ENCODE measurements around the gene FRRS1.

Gene FRRS1

GRCh38 chr1:99731384-99731783 is 35.1 kb downstream of the FRRS1 start:
- no peak for DNase-seq (ENCODE audit: low read depth in 2 of 2)

GRCh38 chr1:99728494-99729235 is 37.8 kb downstream of the FRRS1 start:
- DNase-seq (ENCODE audit: low read depth in 2 of 2): no peak

GRCh38 chr1:99727575-99728185 is 38.8 kb downstream of the FRRS1 start:
- no peak for DNase-seq (ENCODE audit: low read depth in 2 of 2)

GRCh38 chr1:99726818-99727217 is 39.6 kb downstream of the FRRS1 start:
- DNase-seq (ENCODE audit: low read depth in 2 of 2): no peak

DNA sequence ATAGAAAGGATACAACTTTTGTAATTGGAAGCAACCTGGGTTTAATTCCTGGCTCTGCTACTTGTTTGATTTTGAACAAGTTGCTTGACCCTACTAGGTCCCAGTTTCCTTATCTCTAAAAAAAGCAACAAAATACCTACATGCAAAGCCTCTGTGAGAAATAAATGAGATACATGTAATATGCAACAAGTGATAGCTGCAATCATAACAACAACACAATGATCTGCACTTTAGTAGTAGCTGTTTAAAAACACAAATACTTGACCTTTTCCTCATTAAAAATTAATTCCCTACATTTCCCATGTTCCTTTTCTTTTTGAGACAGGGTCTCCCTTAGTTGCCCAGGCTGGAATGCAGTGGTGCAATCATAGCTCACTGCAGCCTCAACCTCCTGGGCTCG is 40.0 kb downstream of the FRRS1 start:
- DNase-seq (ENCODE audit: low read depth in 2 of 2): no peak

GRCh38 chr1:99725996-99726395 is 40.4 kb downstream of the FRRS1 start:
- DNase-seq (ENCODE audit: low read depth in 2 of 2): no peak

DNA sequence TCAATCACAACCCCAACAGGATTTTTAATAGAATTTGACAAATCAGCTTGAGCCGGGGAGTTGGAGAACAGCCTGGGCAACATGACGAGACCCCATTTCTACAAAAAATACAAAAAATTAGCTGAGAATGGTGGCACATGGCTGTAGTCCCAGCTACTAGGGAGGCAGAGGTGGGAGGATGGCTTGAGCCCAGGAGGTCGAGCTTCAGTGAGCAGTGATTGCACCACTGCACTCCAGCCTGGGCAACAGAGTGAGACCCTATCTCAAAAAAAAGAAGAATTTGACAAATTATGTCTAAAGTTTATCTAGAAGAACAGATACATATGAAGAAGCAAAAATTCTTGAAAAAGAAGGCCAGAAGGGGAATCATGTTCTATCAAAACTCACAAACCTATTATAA is 43.2 kb downstream of the FRRS1 start:
- no peak for DNase-seq (ENCODE audit: low read depth in 2 of 2)

DNA sequence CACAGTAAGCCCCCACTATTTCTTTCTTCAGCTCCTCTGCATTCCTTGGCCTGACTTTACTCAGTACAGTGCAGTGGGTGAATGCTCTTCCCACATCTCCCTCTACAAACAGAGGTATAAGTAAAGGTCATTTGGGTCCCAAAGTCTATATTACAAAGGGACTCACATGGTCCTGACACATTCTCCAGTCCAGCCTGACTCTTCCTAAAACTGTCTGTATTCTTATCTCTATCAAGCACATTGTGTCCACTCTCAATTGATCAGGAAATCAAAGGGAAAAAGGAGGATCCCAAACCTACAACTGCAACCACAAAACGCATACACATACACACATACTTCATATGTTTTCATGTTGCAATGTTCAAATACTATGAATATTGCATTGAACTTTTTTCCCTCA is 49.4 kb downstream of the FRRS1 start:
- DNase-seq (ENCODE audit: low read depth in 2 of 2): no peak

DNA sequence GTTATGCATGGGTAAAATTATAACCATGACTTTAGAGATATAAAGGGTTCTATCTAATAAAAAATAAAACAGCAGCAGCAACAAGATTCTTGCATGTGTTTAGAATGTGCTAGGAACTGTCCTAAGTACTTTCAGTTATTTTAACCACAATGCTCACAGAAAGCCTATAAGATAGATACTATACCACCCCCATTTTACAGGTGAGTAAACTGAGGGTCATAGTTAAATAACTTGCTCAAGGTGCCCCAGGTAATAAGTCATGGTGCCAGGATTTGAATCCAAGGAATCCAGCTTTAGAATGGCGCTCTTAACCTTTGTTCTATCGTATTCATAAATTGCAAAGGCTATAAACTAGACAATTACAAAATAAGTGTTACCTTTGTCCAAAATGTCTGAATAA is 53.4 kb downstream of the FRRS1 start:
- no peak for DNase-seq (ENCODE audit: low read depth in 2 of 2)

DNA sequence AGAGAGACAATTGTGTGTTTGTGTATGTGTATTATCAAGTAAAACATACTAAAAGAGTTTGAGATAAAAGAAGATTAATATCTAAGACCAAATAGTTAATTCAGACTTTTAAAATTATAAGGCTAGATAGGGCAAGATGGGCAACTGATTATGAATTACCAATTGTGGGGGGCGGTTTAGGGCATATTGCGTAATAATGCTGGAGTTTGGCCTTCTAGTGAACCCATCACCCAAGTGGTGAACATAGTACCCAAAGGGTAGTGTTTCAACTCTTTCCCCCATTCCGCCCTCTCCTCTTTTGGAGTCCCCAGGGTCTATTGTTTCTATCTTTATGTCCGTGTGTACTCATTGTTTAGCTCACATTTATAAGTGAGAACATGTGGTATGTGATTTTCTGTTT is 55.4 kb downstream of the FRRS1 start:
- DNase-seq (ENCODE audit: low read depth in 2 of 2): no peak

- peak; percentile 7 to 21 for DNase-seq (ENCODE audit: low read depth in 2 of 2)
These were observed 58.8 kb downstream of the FRRS1 start for GRCh38 chr1:99707535-99708142.

DNA sequence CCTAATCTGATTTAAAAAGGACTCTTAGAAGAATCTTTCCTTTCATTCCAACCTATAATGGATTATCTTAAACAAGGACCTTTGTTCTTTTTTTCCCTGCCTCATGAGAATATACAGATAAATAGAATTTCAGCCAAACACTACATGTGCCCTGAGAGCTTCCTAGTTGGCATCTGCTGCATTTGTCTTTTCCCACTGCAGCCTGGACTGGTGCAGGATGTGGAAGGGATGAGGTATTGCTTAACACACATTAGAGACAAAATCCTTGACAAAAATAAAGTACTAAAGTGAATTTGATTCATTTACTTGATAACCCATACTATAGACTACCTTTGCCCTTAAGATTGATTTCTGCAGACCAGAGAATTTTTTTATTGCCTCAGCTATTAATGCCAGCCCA is 61.0 kb downstream of the FRRS1 start:
- no peak for DNase-seq (ENCODE audit: low read depth in 2 of 2)

DNA sequence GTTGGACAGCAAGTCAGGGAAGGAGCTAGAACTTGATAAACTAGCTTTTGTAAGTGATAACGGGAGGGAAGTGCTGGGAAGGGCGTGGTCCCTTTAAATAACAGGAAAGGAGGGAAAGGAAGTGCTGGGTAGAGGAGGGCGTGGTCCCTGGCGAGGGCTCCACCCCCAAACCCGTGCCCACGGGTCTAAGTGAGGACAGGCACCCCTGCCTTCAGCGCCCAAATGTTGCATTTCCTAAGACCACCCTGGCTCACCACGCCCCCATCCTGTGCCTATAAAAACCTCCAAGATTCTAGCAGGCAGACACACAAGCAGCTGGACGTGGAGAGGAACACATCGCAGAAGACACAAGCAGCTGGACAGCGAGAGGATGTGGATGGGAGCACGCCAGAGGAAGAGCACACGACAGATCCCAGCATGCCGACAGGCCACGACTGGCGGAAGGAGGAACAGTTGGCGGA is 62.0 kb downstream of the FRRS1 start:
- no peak for DNase-seq (ENCODE audit: low read depth in 2 of 2)

GRCh38 chr1:99702221-99702620 is 64.2 kb downstream of the FRRS1 start:
- no peak for DNase-seq (ENCODE audit: low read depth in 2 of 2)

GRCh38 chr1:99700020-99700419 is 66.4 kb downstream of the FRRS1 start:
- no peak for DNase-seq (ENCODE audit: low read depth in 2 of 2)

- no peak for DNase-seq (ENCODE audit: low read depth in 2 of 2)
These were observed 68.9 kb downstream of the FRRS1 start for GRCh38 chr1:99697580-99697979.

DNA sequence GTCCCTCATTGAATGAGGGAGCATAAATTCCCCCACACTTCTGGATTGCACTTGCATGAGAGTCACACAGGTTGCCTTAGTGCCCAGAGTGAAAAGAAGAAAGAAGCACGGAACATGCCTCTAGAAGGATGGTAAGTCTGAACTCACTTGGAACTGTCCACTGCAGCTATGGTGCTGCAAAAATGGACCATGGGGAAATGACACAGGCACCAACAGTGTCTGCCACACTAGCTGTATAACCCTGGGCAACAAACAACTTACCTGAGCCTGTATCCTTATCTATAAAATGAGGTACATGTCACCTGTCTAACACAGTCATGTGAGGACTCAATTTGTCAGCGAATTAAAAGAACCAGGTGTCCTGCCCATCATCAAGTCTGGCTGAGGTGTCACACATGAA is 69.8 kb downstream of the FRRS1 start:
- DNase-seq (ENCODE audit: low read depth in 2 of 2): no peak

DNA sequence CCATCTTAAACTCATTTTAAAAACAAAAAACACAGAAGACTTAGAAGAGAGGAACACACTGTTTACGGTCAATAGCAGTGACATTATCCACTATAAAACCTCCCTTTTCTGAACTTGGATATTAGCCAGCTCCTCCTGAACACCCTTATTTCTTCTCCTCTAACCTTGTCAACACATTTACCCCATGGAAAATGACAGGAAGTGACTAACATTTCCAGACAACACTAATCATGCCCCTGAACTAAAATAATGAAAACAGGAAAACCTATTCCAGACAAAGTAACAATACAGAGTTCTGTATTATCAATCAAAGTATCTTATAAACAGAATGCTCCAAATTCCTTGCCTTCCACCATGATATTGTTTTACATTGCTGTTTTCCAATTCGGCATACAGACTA is 75.3 kb downstream of the FRRS1 start:
- DNase-seq (ENCODE audit: low read depth in 2 of 2): no peak

- peak in 1 of 2 donors; percentile 13 for DNase-seq (ENCODE audit: low read depth in 2 of 2)
These were observed 80.8 kb downstream of the FRRS1 start for GRCh38 chr1:99685516-99686180.

- DNase-seq (ENCODE audit: low read depth in 2 of 2): no peak
These were observed 84.1 kb downstream of the FRRS1 start for GRCh38 chr1:99682291-99682751.

GRCh38 chr1:99681583-99681982 is 84.9 kb downstream of the FRRS1 start:
- no peak for DNase-seq (ENCODE audit: low read depth in 2 of 2)

DNA sequence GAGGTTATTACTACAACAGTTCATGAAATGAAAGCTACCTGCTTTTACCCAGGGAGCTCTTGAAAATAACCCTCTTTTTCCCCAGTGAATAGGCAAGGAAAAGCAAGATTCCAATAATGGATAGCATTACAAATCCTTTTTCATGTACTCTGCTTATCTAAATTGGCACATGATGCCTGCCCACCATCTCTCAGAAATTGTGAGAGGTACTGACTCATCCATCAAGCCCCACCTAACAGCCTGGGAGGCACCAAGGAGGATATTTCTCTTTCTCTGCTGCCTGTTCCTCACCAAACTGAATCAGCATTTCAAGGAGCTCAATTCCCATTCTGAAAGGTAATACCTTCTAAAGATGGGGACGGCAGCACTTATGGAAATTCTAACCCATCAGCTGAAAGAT is 86.2 kb downstream of the FRRS1 start:
- no peak for DNase-seq (ENCODE audit: low read depth in 2 of 2)

- DNase-seq (ENCODE audit: low read depth in 2 of 2): no peak
These were observed 89.0 kb downstream of the FRRS1 start for GRCh38 chr1:99677416-99677815.
